IMR-90 (cell line): ENCODE measurements around the gene RSF1. TPM values are rescaled to one million over a fixed set of nuclear protein-coding genes. Genes with fewer than 3 reads are reported as not detected.

Source experiments
- ATAC-seq: fragments of 200-7000 bp; cut with Tn5 transposase; 2 replicates; pipeline ENCODE4 v1.9.1; 2020; ENCODE audit warnings: low read depth, mild to moderate bottlenecking, moderate library complexity
- BruUV-seq: library from RNA; stranded (reverse); fragments of 400-500 nt; replicated peaks from 2 replicates; lab custom pipeline; 2021; lab: Mats Ljungman, UMichigan
- CTCF ChIA-PET: fragments of 300-600 bp; formaldehyde crosslinking; extraction: SDS; loops from one replicate; lab custom pipeline; 2021; ENCODE audit warnings: antibody characterized with exemption; lab: Yijun Ruan, JAX
- POLR2A ChIA-PET: fragments of 300-600 bp; sonication (Branson Sonifier 250); formaldehyde crosslinking; loops from one replicate; lab custom pipeline; 2022; ENCODE audit warnings: antibody characterized with exemption; ENCODE audit not compliant: unreplicated experiment; lab: Charles Lee
- DNase-seq: peaks from one replicate; pipeline ENCODE4 v3.0.0; 2013
- H2AFZ ChIP-seq: replicated peaks from 2 replicates; pipeline ENCODE3; 2013; ENCODE audit warnings: low read length, mild to moderate bottlenecking; ENCODE audit not compliant: poor library complexity
- H2AK5ac ChIP-seq: 2 replicates; pipeline ENCODE4 v1.6.1; 2013; ENCODE audit warnings: low read depth, low read length, inconsistent platforms
- H2AK9ac ChIP-seq: replicated peaks from 2 replicates; pipeline ENCODE3; 2013; ENCODE audit warnings: mild to moderate bottlenecking, low read depth, low read length, moderate library complexity; ENCODE audit not compliant: poor library complexity
- H2BK120ac ChIP-seq: 2 replicates; pipeline ENCODE4 v1.6.1; 2013; ENCODE audit warnings: low read depth, low read length, inconsistent platforms
- H2BK15ac ChIP-seq: 3 replicates; pipeline ENCODE4 v1.6.1; 2013; ENCODE audit warnings: low read depth, low read length, inconsistent platforms
- H2BK20ac ChIP-seq: 2 replicates; pipeline ENCODE4 v1.6.1; 2013; ENCODE audit warnings: low read depth, mild to moderate bottlenecking, inconsistent platforms, low read length, moderate library complexity
- H2BK5ac ChIP-seq: 2 replicates; pipeline ENCODE4 v1.6.1; 2013; ENCODE audit warnings: mild to moderate bottlenecking, low read depth, low read length, inconsistent platforms; ENCODE audit not compliant: poor library complexity, severe bottlenecking
- H3K14ac ChIP-seq: replicated peaks from 2 replicates; pipeline ENCODE4 v1.6.1; 2013; ENCODE audit warnings: low read depth, low read length, inconsistent platforms
- H3K18ac ChIP-seq: 2 replicates; pipeline ENCODE4 v1.6.1; 2013; ENCODE audit warnings: low read depth, low read length, control low read depth
- H3K23ac ChIP-seq: 2 replicates; pipeline ENCODE4 v1.6.1; 2013; ENCODE audit warnings: low read depth, low read length, inconsistent platforms
- H3K27ac ChIP-seq: 2 replicates; pipeline ENCODE4 v1.5.1; 2013; ENCODE audit warnings: mild to moderate bottlenecking, control low read depth, low read length; ENCODE audit not compliant: insufficient read depth
- H3K27me3 ChIP-seq: 2 replicates; pipeline ENCODE4 v1.6.1; 2013; ENCODE audit warnings: low read length; ENCODE audit not compliant: control insufficient read depth, insufficient read depth
- H3K36me3 ChIP-seq: 2 replicates; pipeline ENCODE4 v1.6.1; 2013; ENCODE audit warnings: low read length, mixed read lengths; ENCODE audit not compliant: control insufficient read depth, insufficient read depth
- H3K4ac ChIP-seq: 2 replicates; pipeline ENCODE4 v1.6.1; 2013; ENCODE audit warnings: low read depth, low read length, inconsistent platforms
- H3K4me1 ChIP-seq: 2 replicates; pipeline ENCODE4 v1.6.1; 2013; ENCODE audit warnings: low read length, mixed read lengths; ENCODE audit not compliant: control insufficient read depth, insufficient read depth
- H3K4me2 ChIP-seq: 2 replicates; pipeline ENCODE4 v1.6.1; 2013; ENCODE audit warnings: low read depth, mild to moderate bottlenecking, control low read depth, low read length, moderate library complexity
- H3K4me3 ChIP-seq: 2 replicates; pipeline ENCODE4 v1.5.1; 2013; ENCODE audit warnings: low read depth, mild to moderate bottlenecking, control low read depth, low read length, moderate library complexity; ENCODE audit not compliant: insufficient read depth
- H3K56ac ChIP-seq: 2 replicates; pipeline ENCODE4 v1.6.1; 2013; ENCODE audit warnings: low read length, inconsistent platforms; ENCODE audit not compliant: insufficient read depth; ENCODE audit errors: extremely low read depth
- H3K79me1 ChIP-seq, 2 experiments: 2 replicates each; pipeline ENCODE4 v1.6.1; 2013; ENCODE audit warnings: low read length in 2 of 2, inconsistent platforms in 1 of 2, low read depth in 1 of 2
- H3K9ac ChIP-seq: 2 replicates; pipeline ENCODE4 v1.6.1; 2013; ENCODE audit warnings: low read depth, low read length, control low read depth
- H3K9me1 ChIP-seq: 2 replicates; pipeline ENCODE4 v1.6.1; 2013; ENCODE audit warnings: low read length, inconsistent platforms; ENCODE audit not compliant: insufficient read depth
- H3K9me3 ChIP-seq: 2 replicates; pipeline ENCODE4 v1.6.1; 2013; ENCODE audit warnings: low read length; ENCODE audit not compliant: control insufficient read depth, insufficient read depth
- H4K20me1 ChIP-seq: 2 replicates; pipeline ENCODE4 v1.6.1; 2013; ENCODE audit warnings: low read length, inconsistent platforms; ENCODE audit not compliant: insufficient read depth
- H4K5ac ChIP-seq: 2 replicates; pipeline ENCODE4 v1.6.1; 2013; ENCODE audit warnings: mild to moderate bottlenecking, low read depth, low read length, control low read depth
- H4K8ac ChIP-seq, 2 experiments: 2 replicates each; pipeline ENCODE4 v1.6.1; 2013; ENCODE audit warnings: low read depth in 2 of 2, low read length in 2 of 2, control low read depth in 1 of 2, inconsistent platforms in 1 of 2
- H4K91ac ChIP-seq: 2 replicates; pipeline ENCODE4 v1.6.1; 2013; ENCODE audit warnings: low read depth, low read length, inconsistent platforms; ENCODE audit not compliant: insufficient read depth
- CHD1 ChIP-seq: IDR thresholded peaks from 2 replicates; pipeline ENCODE4 v1.6.1; 2012; ENCODE audit warnings: low read depth, low read length, improper control_type of control experiment
- FOS ChIP-seq: fragments of 150-350 bp; IDR thresholded peaks from 2 replicates; pipeline ENCODE4 v1.6.1; 2016; ENCODE audit warnings: low read depth, low read length
- RAD21 ChIP-seq: IDR thresholded peaks from 2 replicates; pipeline ENCODE4 v1.6.1; 2012; ENCODE audit warnings: low read length, improper control_type of control experiment
- WGBS, 2 experiments: methylation state at CpG; one replicate each; pipeline versions ENCODE4 v1.1.5 to v1.1.7; 2013; ENCODE audit warnings: missing lambda C conversion rate in 2 of 2; ENCODE audit not compliant: insufficient read length in 1 of 2; ENCODE audit errors: extremely low coverage in 2 of 2; 5-methylcytosine and 5-hydroxymethylcytosine counted together
- dilution Hi-C: fragments of 300-500 bp; cut with HindIII; formaldehyde crosslinking; loops from one replicate; pipeline ENCODE4 v1.14.3; 2018; ENCODE audit warnings: low sequenced_read_pairs; ENCODE audit not compliant: unreplicated experiment
- in situ Hi-C: fragments of 300-500 bp; cut with MboI; formaldehyde crosslinking; loops from 3 replicates; pipeline ENCODE4 v1.14.3; 2019; ENCODE audit warnings: low sequenced_read_pairs, inconsistent platforms, mixed read lengths
- intact Hi-C: fragments of 100-400 bp; cut with micrococcal nuclease; formaldehyde crosslinking; loops from 2 replicates; pipeline ENCODE4 v1.10.0; 2022
- polyA plus RNA-seq, 3 experiments: library from polyadenylated mRNA; depleted of rRNA; stranded (reverse); fragments of >200 nt; gene quantifications; 2 replicates each; pipeline ENCODE4 v1.2.3, GENCODE V29; 2012; ENCODE audit warnings: low replicate concordance in 1 of 3
- total RNA-seq: library from RNA; depleted of rRNA; stranded (reverse); fragments of >200 nt; gene quantifications from 2 replicates; pipeline ENCODE4 v1.2.3, GENCODE V29; 2012
- TF ChIP-seq, protein P1 (sequence below): fragments of 150-350 bp; IDR thresholded peaks from 2 replicates; pipeline ENCODE4 v1.6.1; 2017; ENCODE audit warnings: mild to moderate bottlenecking, antibody characterized with exemption, low read length, low read depth

The RSF1 gene
- total and polyA plus RNA-seq, 2 of the 4 experiments (the other 2 are of a cell fraction): 13.9 to 18.5 TPM

DNA sequence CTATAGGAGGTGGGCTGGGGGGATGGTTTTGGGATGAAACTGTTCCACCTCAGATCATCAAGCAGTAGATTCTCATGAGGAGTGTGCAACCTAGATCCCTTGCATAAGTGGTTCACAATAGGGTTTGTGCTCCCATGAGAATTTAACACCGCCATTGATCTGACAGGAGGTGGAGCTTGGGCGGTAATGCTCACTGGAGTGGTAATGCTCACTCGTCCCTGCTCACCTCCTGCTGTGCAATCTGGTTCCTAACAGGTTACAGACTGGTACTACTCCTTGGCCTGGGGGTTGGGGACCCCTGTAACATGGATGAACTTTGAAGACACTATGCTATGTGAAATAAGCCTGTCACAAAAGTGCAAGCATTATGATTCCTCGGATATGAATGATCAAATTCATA lies 95.9 kb downstream of the RSF1 start:
- Histone ChIP-seq H3K4ac (no peak overlapping the region), H3K18ac (no peak overlapping the region), H3K36me3 (peaks cover 11% of the 10 kb centered on the region), H3K4me3 (no peak overlapping the region), H4K20me1 (peaks cover 8% of the 10 kb centered on the region; the same call in 1 of the 2 replicates), H3K9me1 (no peaks in the 10 kb centered on the region; the same call in 1 of the 2 replicates), H3K27me3 (no peaks in the 10 kb centered on the region), H3K9ac (no peak overlapping the region), H2BK15ac (no peak overlapping the region), H3K23ac (no peak overlapping the region), H3K79me1 (peaks cover 17 to 19% of the 10 kb centered on the region in 2 experiments), H3K56ac (no peak overlapping the region), H2AK5ac (no peak overlapping the region), H4K8ac (no peak overlapping the region), H2AFZ (no peak overlapping the region), H2BK5ac (no peak overlapping the region), H2AK9ac (no peak overlapping the region), H2BK20ac (no peak overlapping the region), H3K27ac (no peak overlapping the region), H4K91ac (no peak overlapping the region), H4K5ac (no peak overlapping the region), H2BK120ac (no peak overlapping the region), H3K14ac (no peak overlapping the region), H3K4me2 (no peak overlapping the region), H3K9me3 (no peaks in the 10 kb centered on the region), H3K4me1 (no peaks in the 10 kb centered on the region)
- no CpG with 5 or more reads among the region's 4 CpGs for WGBS, 2 experiments
- in situ Hi-C loops: no loop called here
- ChIA-PET CTCF (no interaction called here), POLR2A (no interaction called here)
- DNase-seq: no peak
- no peak for TF ChIP-seq CHD1
- TF ChIP-seq RAD21: no peak
- no peak for TF ChIP-seq FOS
- TF ChIP-seq, protein P1, sequence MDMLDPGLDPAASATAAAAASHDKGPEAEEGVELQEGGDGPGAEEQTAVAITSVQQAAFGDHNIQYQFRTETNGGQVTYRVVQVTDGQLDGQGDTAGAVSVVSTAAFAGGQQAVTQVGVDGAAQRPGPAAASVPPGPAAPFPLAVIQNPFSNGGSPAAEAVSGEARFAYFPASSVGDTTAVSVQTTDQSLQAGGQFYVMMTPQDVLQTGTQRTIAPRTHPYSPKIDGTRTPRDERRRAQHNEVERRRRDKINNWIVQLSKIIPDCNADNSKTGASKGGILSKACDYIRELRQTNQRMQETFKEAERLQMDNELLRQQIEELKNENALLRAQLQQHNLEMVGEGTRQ: no peak
- intact Hi-C loops: no loop called here
- no TSS peak for BruUV-seq
- dilution Hi-C loops: no loop called here
- ATAC-seq: no peak
